MM.1S (cell line): ENCODE results near the gene DCD.

Source experiments
- EZH2 ChIP-seq: fragments of 300-600 bp; sonication (generic); optimal IDR thresholded peaks from 2 replicates; pipeline ENCODE3; 2017; ENCODE audit warnings: low read depth, mild to moderate bottlenecking, antibody characterized with exemption, low read length, mixed read lengths
- TF ChIP-seq, protein P1 (sequence below): fragments of 300-600 bp; sonication (generic); IDR thresholded peaks from 2 replicates; pipeline ENCODE4 v1.5.1; 2016; ENCODE audit warnings: antibody characterized with exemption, low read length, mixed read lengths

- TF ChIP-seq EZH2: no peak
- TF ChIP-seq, protein P1, sequence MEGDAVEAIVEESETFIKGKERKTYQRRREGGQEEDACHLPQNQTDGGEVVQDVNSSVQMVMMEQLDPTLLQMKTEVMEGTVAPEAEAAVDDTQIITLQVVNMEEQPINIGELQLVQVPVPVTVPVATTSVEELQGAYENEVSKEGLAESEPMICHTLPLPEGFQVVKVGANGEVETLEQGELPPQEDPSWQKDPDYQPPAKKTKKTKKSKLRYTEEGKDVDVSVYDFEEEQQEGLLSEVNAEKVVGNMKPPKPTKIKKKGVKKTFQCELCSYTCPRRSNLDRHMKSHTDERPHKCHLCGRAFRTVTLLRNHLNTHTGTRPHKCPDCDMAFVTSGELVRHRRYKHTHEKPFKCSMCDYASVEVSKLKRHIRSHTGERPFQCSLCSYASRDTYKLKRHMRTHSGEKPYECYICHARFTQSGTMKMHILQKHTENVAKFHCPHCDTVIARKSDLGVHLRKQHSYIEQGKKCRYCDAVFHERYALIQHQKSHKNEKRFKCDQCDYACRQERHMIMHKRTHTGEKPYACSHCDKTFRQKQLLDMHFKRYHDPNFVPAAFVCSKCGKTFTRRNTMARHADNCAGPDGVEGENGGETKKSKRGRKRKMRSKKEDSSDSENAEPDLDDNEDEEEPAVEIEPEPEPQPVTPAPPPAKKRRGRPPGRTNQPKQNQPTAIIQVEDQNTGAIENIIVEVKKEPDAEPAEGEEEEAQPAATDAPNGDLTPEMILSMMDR: no peak
Observed at GRCh38 chr12:54624315-54625279, 23.6 kb downstream of the DCD start.
